K562 (cell line): ENCODE measurements around the gene ACADL. TPM values are rescaled to one million over a fixed set of nuclear protein-coding genes. Genes with fewer than 3 reads are reported as not detected.

ENCODE experiments used
- ARID2 ChIP-seq: fragments of 450-650 bp; IDR thresholded peaks from 2 replicates; pipeline ENCODE4 v1.6.1; 2017; ENCODE audit warnings: antibody characterized with exemption, mild to moderate bottlenecking
- BDP1 ChIP-seq: IDR thresholded peaks from 3 replicates; pipeline ENCODE4 v1.6.1; 2011; ENCODE audit not compliant: insufficient read length, insufficient read depth
- CCAR2 ChIP-seq: fragments of 200-400 bp; formaldehyde crosslinking; IDR thresholded peaks from 2 replicates; pipeline ENCODE4 v1.6.1; 2017; ENCODE audit warnings: mild to moderate bottlenecking, low read depth, low read length
- CHCHD3 ChIP-seq: fragments of 250-450 bp; sonication (Bioruptor Pico); IDR thresholded peaks from 2 replicates; pipeline ENCODE4 v2.1.2; 2022; ENCODE audit warnings: mild to moderate bottlenecking
- HDAC2 ChIP-seq: fragments of 450-650 bp; IDR thresholded peaks from 2 replicates; pipeline ENCODE4 v1.6.1; 2016; ENCODE audit warnings: mild to moderate bottlenecking
- HOXB6 ChIP-seq: fragments of 250-450 bp; sonication (Bioruptor Pico); IDR thresholded peaks from 2 replicates; pipeline ENCODE4 v1.5.1; 2022; ENCODE audit warnings: mild to moderate bottlenecking, borderline replicate concordance
- NCOR1 ChIP-seq: fragments of 450-650 bp; IDR thresholded peaks from 2 replicates; pipeline ENCODE4 v1.6.1; 2016; ENCODE audit warnings: mild to moderate bottlenecking, moderate library complexity
- REST ChIP-seq, 2 experiments: fragments of 450-650 bp; formaldehyde crosslinking in 1 of 2; IDR thresholded peaks; 2 replicates each; pipeline versions ENCODE4 v1.4.0 to v1.6.1; 2014 to 2020; ENCODE audit warnings: mild to moderate bottlenecking in 2 of 2, borderline replicate concordance in 1 of 2, low read depth in 1 of 2
- RFX5 ChIP-seq: IDR thresholded peaks from 2 replicates; pipeline ENCODE4 v1.6.1; 2011; ENCODE audit warnings: low read depth, mild to moderate bottlenecking, improper control_type of control experiment, low read length
- RFX7 ChIP-seq: fragments of 250-450 bp; sonication (Bioruptor Pico); IDR thresholded peaks from 2 replicates; pipeline ENCODE4 v1.5.1; 2021; ENCODE audit warnings: mild to moderate bottlenecking
- TBP ChIP-seq: optimal IDR thresholded peaks from 2 replicates; pipeline ENCODE3; 2011; ENCODE audit warnings: low read depth, low read length, improper control_type of control experiment
- ZC3H4 ChIP-seq: sonication (generic); formaldehyde crosslinking; IDR thresholded peaks from 2 replicates; pipeline ENCODE4 v1.9.0; 2021; ENCODE audit warnings: missing genetic modification reagents, borderline replicate concordance
- ZNF518B ChIP-seq: fragments of 250-450 bp; sonication (Bioruptor Pico); IDR thresholded peaks from 2 replicates; pipeline ENCODE4 v1.5.0; 2021; ENCODE audit warnings: mild to moderate bottlenecking, moderate library complexity
- polyA plus RNA-seq, 8 experiments: library from polyadenylated mRNA; depleted of rRNA in 4 of 8; stranded (reverse) in 5 of 8; unstranded in 3 of 8; fragments of >200 nt; fragmentation: Nextera tagmentation in 2 of 8; fragmentation: Illumina TruSeq in 1 of 8; extraction: Ambion mirVana in 2 of 8; extraction: Trizol in 1 of 8; gene quantifications; 2 replicates each; pipeline versions ENCODE4 v1.2.1 to v1.2.3, GENCODE V29; 2011 to 2014; ENCODE audit warnings: inconsistent platforms in 1 of 8, missing spikeins in 1 of 8
- total RNA-seq, 7 experiments: library from RNA; depleted of rRNA in 6 of 7; stranded (reverse); fragments of >200 nt in 6 of 7; fragmentation: Illumina TruSeq in 2 of 7; extraction: Trizol in 2 of 7; gene quantifications; 2 replicates each; pipeline versions ENCODE4 v1.2.1 to v1.2.3, GENCODE V29; 2011 to 2021; ENCODE audit warnings: low replicate concordance in 1 of 7
- TF ChIP-seq, protein P1 (sequence below): fragments of 450-650 bp; conservative IDR thresholded peaks from 2 replicates; pipeline ENCODE4 v1.6.1; 2016; ENCODE audit warnings: missing genetic modification characterization, low read depth, mild to moderate bottlenecking, missing compliant biosample characterization, moderate library complexity

ACADL gene
- total and polyA plus RNA-seq, 9 of the 15 experiments (the other 6 are each of a cell fraction or from before 2014, with no cell fraction given): 0.07 TPM; not detected in 8

GRCh38 chr2:210170446-210171303 is 54.6 kb downstream of the ACADL start (continued):
- TF ChIP-seq REST (IDR thresholded peaks at IDR 0.05; ENCODE audit: borderline replicate concordance): peak; percentile 56
- no peak for TF ChIP-seq REST (CRISPR knock-in tag; IDR thresholded peaks at IDR 0.05; ENCODE audit: low read depth)
- TF ChIP-seq TBP: peak; percentile 54
- no peak for TF ChIP-seq RFX7 (CRISPR knock-in tag)
- TF ChIP-seq, protein P1, sequence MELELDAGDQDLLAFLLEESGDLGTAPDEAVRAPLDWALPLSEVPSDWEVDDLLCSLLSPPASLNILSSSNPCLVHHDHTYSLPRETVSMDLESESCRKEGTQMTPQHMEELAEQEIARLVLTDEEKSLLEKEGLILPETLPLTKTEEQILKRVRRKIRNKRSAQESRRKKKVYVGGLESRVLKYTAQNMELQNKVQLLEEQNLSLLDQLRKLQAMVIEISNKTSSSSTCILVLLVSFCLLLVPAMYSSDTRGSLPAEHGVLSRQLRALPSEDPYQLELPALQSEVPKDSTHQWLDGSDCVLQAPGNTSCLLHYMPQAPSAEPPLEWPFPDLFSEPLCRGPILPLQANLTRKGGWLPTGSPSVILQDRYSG (tag): no peak
- TF ChIP-seq ZC3H4 (CRISPR knock-in tag): no peak
- no peak for TF ChIP-seq RFX5
- TF ChIP-seq NCOR1: no peak
- no peak for TF ChIP-seq BDP1
- no peak for TF ChIP-seq HDAC2
- TF ChIP-seq CHCHD3 (CRISPR knock-in tag): no peak
- no peak for TF ChIP-seq HOXB6
- TF ChIP-seq ZNF518B (CRISPR knock-in tag): no peak
- no peak for TF ChIP-seq ARID2
- no peak for TF ChIP-seq CCAR2
